ENCODE results near the gene LRRC14B.

- TF ChIP-seq, protein P1, sequence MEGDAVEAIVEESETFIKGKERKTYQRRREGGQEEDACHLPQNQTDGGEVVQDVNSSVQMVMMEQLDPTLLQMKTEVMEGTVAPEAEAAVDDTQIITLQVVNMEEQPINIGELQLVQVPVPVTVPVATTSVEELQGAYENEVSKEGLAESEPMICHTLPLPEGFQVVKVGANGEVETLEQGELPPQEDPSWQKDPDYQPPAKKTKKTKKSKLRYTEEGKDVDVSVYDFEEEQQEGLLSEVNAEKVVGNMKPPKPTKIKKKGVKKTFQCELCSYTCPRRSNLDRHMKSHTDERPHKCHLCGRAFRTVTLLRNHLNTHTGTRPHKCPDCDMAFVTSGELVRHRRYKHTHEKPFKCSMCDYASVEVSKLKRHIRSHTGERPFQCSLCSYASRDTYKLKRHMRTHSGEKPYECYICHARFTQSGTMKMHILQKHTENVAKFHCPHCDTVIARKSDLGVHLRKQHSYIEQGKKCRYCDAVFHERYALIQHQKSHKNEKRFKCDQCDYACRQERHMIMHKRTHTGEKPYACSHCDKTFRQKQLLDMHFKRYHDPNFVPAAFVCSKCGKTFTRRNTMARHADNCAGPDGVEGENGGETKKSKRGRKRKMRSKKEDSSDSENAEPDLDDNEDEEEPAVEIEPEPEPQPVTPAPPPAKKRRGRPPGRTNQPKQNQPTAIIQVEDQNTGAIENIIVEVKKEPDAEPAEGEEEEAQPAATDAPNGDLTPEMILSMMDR (IDR thresholded peaks at IDR 0.05) = no peak
- no peak for TF ChIP-seq POLR2AphosphoS5 (IDR thresholded peaks at IDR 0.05)
- TF ChIP-seq EP300 (IDR thresholded peaks at IDR 0.05) = no peak
- TF ChIP-seq POLR2A (IDR thresholded peaks at IDR 0.05) = no peak
Observed at GRCh38 chr5:213803-214395, 22.6 kb downstream of the LRRC14B start.

Measured in gastroesophageal sphincter (tissue), 3 donors.